ENCODE measurements around the gene STK31. TPM values are rescaled to one million over a fixed set of nuclear protein-coding genes. Genes with fewer than 3 reads are reported as not detected.
"Not testable (repeated sequence)": the region's sequence is repeated elsewhere in the genome, so short reads cannot be mapped to it uniquely, and the experiment has no call there.

The STK31 gene
- total RNA-seq, 2 experiments from 2014 or later, result 0.20 to 0.30 TPM

- Mint-ChIP-seq H3K36me3 (ENCODE audit: low read depth) (no peaks in the 10 kb centered on the region), H3K4me1 (ENCODE audit: low read depth) (no peaks in the 10 kb centered on the region), H3K27ac (no peak overlapping the region), H3K4me3 (no peak overlapping the region), H3K27me3 (no peaks in the 10 kb centered on the region), H3K9me3 (no peaks in the 10 kb centered on the region)
- intact Hi-C loops (cut with DNase I, micrococcal nuclease), result no loop called here
- ChIA-PET POLR2A (no interaction called here), CTCF (no interaction called here)
- no peak for TF ChIP-seq CTCF (IDR thresholded peaks at IDR 0.05)
- no peak overlapping the region for H3K4me3 ChIP-seq (ENCODE audit: low read length)
- no peaks in the 10 kb centered on the region for H3K9me3 ChIP-seq (ENCODE audit: control insufficient read depth in 1 of 2, insufficient read depth in 1 of 2, low read length in 2 of 2)
- ATAC-seq (ENCODE audit: poor library complexity) (no peak), DNase-seq (no peak)
- no peaks in the 10 kb centered on the region for H3K4me1 ChIP-seq (ENCODE audit: insufficient read depth, low read length)
- H3K27me3 ChIP-seq (ENCODE audit: control insufficient read depth in 1 of 2, insufficient read depth in 2 of 2, low read length in 2 of 2), result no peaks in the 10 kb centered on the region
- no peaks in the 10 kb centered on the region for H3K36me3 ChIP-seq (ENCODE audit: insufficient read depth, low read length)
- H3K27ac ChIP-seq (ENCODE audit: low read depth in 1 of 2, low read length in 2 of 2), result no peak overlapping the region
These were observed 58.0 kb downstream of the STK31 start for GRCh38 chr7:23768022-23768421.

GRCh38 chr7:23779185-23779800 lies 69.3 kb downstream of the STK31 start:
- H3K9me3 Mint-ChIP-seq; H3K4me1 ChIP-seq (ENCODE audit: insufficient read depth, low read length); H3K4me3 ChIP-seq (ENCODE audit: low read length); DNase-seq; intact Hi-C loops (cut with DNase I, micrococcal nuclease); H3K36me3 Mint-ChIP-seq (ENCODE audit: low read depth); H3K27me3 Mint-ChIP-seq; POLR2A ChIA-PET; ATAC-seq (ENCODE audit: poor library complexity); CTCF ChIA-PET; H3K4me1 Mint-ChIP-seq (ENCODE audit: low read depth); H3K4me3 Mint-ChIP-seq; H3K27ac ChIP-seq (ENCODE audit: low read depth in 1 of 2, low read length in 2 of 2); H3K27ac Mint-ChIP-seq; H3K27me3 ChIP-seq (ENCODE audit: control insufficient read depth in 1 of 2, insufficient read depth in 2 of 2, low read length in 2 of 2); H3K36me3 ChIP-seq (ENCODE audit: insufficient read depth, low read length): not testable (repeated sequence)
- peaks cover 0 to 12% of the 10 kb centered on the region in 2 experiments for H3K9me3 ChIP-seq (ENCODE audit: control insufficient read depth in 1 of 2, insufficient read depth in 1 of 2, low read length in 2 of 2)

GRCh38 chr7:23783115-23783514 lies 73.1 kb downstream of the STK31 start:
- Mint-ChIP-seq H3K4me3 (no peak overlapping the region), H3K27ac (no peak overlapping the region), H3K27me3 (no peaks in the 10 kb centered on the region), H3K9me3 (no peaks in the 10 kb centered on the region), H3K36me3 (ENCODE audit: low read depth) (no peaks in the 10 kb centered on the region), H3K4me1 (ENCODE audit: low read depth) (no peaks in the 10 kb centered on the region)
- ChIA-PET CTCF (no interaction called here), POLR2A (no interaction called here)
- intact Hi-C loops (cut with DNase I, micrococcal nuclease), result no loop called here
- Histone ChIP-seq H3K27ac (ENCODE audit: low read depth in 1 of 2, low read length in 2 of 2) (no peak overlapping the region), H3K36me3 (ENCODE audit: insufficient read depth, low read length) (no peaks in the 10 kb centered on the region), H3K4me3 (ENCODE audit: low read length) (no peak overlapping the region), H3K4me1 (ENCODE audit: insufficient read depth, low read length) (no peaks in the 10 kb centered on the region), H3K27me3 (ENCODE audit: control insufficient read depth in 1 of 2, insufficient read depth in 2 of 2, low read length in 2 of 2) (no peaks in the 10 kb centered on the region), H3K9me3 (ENCODE audit: control insufficient read depth in 1 of 2, insufficient read depth in 1 of 2, low read length in 2 of 2) (peaks cover 0 to 12% of the 10 kb centered on the region in 2 experiments)
- no peak for DNase-seq
- TF ChIP-seq CTCF (IDR thresholded peaks at IDR 0.05), result no peak
- no peak for ATAC-seq (ENCODE audit: poor library complexity)

GRCh38 chr7:23787272-23787671 lies 77.3 kb downstream of the STK31 start:
- ChIA-PET CTCF (no interaction called here), POLR2A (no interaction called here)
- no peaks in the 10 kb centered on the region for H3K9me3 Mint-ChIP-seq
- no peaks in the 10 kb centered on the region for H3K9me3 ChIP-seq (ENCODE audit: control insufficient read depth in 1 of 2, insufficient read depth in 1 of 2, low read length in 2 of 2)
- H3K4me1 ChIP-seq (ENCODE audit: insufficient read depth, low read length), result no peaks in the 10 kb centered on the region
- H3K27ac ChIP-seq (ENCODE audit: low read depth in 1 of 2, low read length in 2 of 2), result no peak overlapping the region
- ATAC-seq (ENCODE audit: poor library complexity) (no peak), DNase-seq (no peak)
- no peak overlapping the region for H3K27ac Mint-ChIP-seq
- H3K36me3 ChIP-seq (ENCODE audit: insufficient read depth, low read length), result no peaks in the 10 kb centered on the region
- no peak overlapping the region for H3K4me3 ChIP-seq (ENCODE audit: low read length)
- H3K4me1 Mint-ChIP-seq (ENCODE audit: low read depth), result no peaks in the 10 kb centered on the region
- no peaks in the 10 kb centered on the region for H3K27me3 Mint-ChIP-seq
- intact Hi-C loops (cut with DNase I, micrococcal nuclease), result no loop called here
- no peak overlapping the region for H3K4me3 Mint-ChIP-seq
- H3K36me3 Mint-ChIP-seq (ENCODE audit: low read depth), result no peaks in the 10 kb centered on the region
- no peak for TF ChIP-seq CTCF (IDR thresholded peaks at IDR 0.05)
- H3K27me3 ChIP-seq (ENCODE audit: control insufficient read depth in 1 of 2, insufficient read depth in 2 of 2, low read length in 2 of 2), result no peaks in the 10 kb centered on the region

Measured in CD4-positive, alpha-beta T cell (primary cell).